Endodermal cell (in vitro differentiated cells): Measurements from ENCODE around the gene SIGLEC14. TPM values are rescaled to one million over a fixed set of nuclear protein-coding genes. Genes with fewer than 3 reads are reported as not detected.
"Not testable (repeated sequence)": the region's sequence is repeated elsewhere in the genome, so short reads cannot be mapped to it uniquely, and the experiment has no call there.

Source experiments
- DNase-seq: peaks from one replicate; pipeline ENCODE4 v3.0.0-alpha.2; 2017
- H3K27ac ChIP-seq: 2 replicates; pipeline ENCODE4 v1.5.1; 2013; ENCODE audit warnings: mild to moderate bottlenecking, low read depth, low read length, moderate library complexity
- H3K27me3 ChIP-seq: 2 replicates; pipeline ENCODE4 v1.6.1; 2013; ENCODE audit warnings: mild to moderate bottlenecking, low read length, moderate library complexity; ENCODE audit not compliant: insufficient read depth, control insufficient read depth, poor library complexity, severe bottlenecking
- H3K36me3 ChIP-seq: 2 replicates; pipeline ENCODE4 v1.7.0; 2013; ENCODE audit warnings: mild to moderate bottlenecking, low read length, moderate library complexity; ENCODE audit not compliant: control insufficient read depth, insufficient read depth
- H3K4me1 ChIP-seq: one replicate; pipeline ENCODE4 v1.7.0; 2013; ENCODE audit warnings: low read length; ENCODE audit not compliant: control insufficient read depth, insufficient read depth
- H3K4me3 ChIP-seq: 2 replicates; pipeline ENCODE4 v1.5.1; 2013; ENCODE audit warnings: mild to moderate bottlenecking, low read length, moderate library complexity
- H3K9ac ChIP-seq: 2 replicates; pipeline ENCODE4 v1.6.1; 2013; ENCODE audit warnings: mild to moderate bottlenecking, low read length, moderate library complexity; ENCODE audit not compliant: poor library complexity, severe bottlenecking; ENCODE audit errors: extremely low read depth
- H3K9me3 ChIP-seq: 2 replicates; pipeline ENCODE4 v1.6.1; 2013; ENCODE audit warnings: mild to moderate bottlenecking, low read length, moderate library complexity; ENCODE audit not compliant: control insufficient read depth
- H3K27ac Mint-ChIP-seq: 2 replicates; pipeline ENCODE4 v1.8.0; 2020; ENCODE audit warnings: mixed read lengths
- H3K27me3 Mint-ChIP-seq: 2 replicates; pipeline ENCODE4 v1.8.0; 2021; ENCODE audit warnings: mild to moderate bottlenecking, mixed read lengths; ENCODE audit not compliant: insufficient read depth
- H3K36me3 Mint-ChIP-seq: 2 replicates; pipeline ENCODE4 v1.8.0; 2020; ENCODE audit warnings: low read depth, mixed read lengths
- H3K4me1 Mint-ChIP-seq: 2 replicates; pipeline ENCODE4 v1.8.0; 2020; ENCODE audit warnings: mixed read lengths
- H3K4me3 Mint-ChIP-seq: 2 replicates; pipeline ENCODE4 v1.8.0; 2020; ENCODE audit warnings: mild to moderate bottlenecking, moderate library complexity, mixed read lengths
- H3K9me3 Mint-ChIP-seq: 2 replicates; pipeline ENCODE4 v1.8.0; 2020; ENCODE audit warnings: mild to moderate bottlenecking, mixed read lengths
- WGBS, 2 experiments: methylation state at CpG; one replicate each; pipeline versions ENCODE4 v1.1.5 to v1.1.7; 2013; ENCODE audit warnings: missing lambda C conversion rate in 2 of 2, mixed read lengths in 1 of 2; ENCODE audit not compliant: insufficient coverage in 1 of 2, insufficient read length in 1 of 2; 5-methylcytosine and 5-hydroxymethylcytosine counted together
- total RNA-seq, 2 donors: library from RNA; stranded (reverse); fragmentation: NEBNext Ultra II Directional in 1 of 2; extraction: Animal tissue kit (Norgen Biotek cat#: 25700) in 1 of 2; gene quantifications; 2 replicates in 1 of 2; 3 replicates in 1 of 2; pipeline ENCODE4 v1.2.1, GENCODE V29; 2021
- TF ChIP-seq, protein P1 (sequence below): fragments of 200-600 bp; sonication (generic); conservative IDR thresholded peaks from 2 replicates; pipeline ENCODE4 v1.5.0; 2021; ENCODE audit warnings: antibody characterized with exemption, mild to moderate bottlenecking

Gene SIGLEC14
- total RNA-seq, 2 donors from 2014 or later: not detected

- Histone ChIP-seq H3K27me3 (no peaks in the 10 kb centered on the region), H3K4me1 (peaks cover 2% of the 10 kb centered on the region), H3K36me3 (no peaks in the 10 kb centered on the region), H3K9me3 (peaks cover 16% of the 10 kb centered on the region), H3K4me3 (no peak overlapping the region), H3K27ac (no peak overlapping the region), H3K9ac (no peak overlapping the region)
- Mint-ChIP-seq H3K9me3 (peaks cover 24% of the 10 kb centered on the region), H3K27me3 (peaks cover 20% of the 10 kb centered on the region), H3K27ac (no peak overlapping the region), H3K4me1 (no peaks in the 10 kb centered on the region), H3K4me3 (no peak overlapping the region), H3K36me3 (no peaks in the 10 kb centered on the region)
- 100% methylated on average over 1 of the region's 1 CpG for WGBS, 2 experiments
- DNase-seq: no peak
- TF ChIP-seq, protein P1, sequence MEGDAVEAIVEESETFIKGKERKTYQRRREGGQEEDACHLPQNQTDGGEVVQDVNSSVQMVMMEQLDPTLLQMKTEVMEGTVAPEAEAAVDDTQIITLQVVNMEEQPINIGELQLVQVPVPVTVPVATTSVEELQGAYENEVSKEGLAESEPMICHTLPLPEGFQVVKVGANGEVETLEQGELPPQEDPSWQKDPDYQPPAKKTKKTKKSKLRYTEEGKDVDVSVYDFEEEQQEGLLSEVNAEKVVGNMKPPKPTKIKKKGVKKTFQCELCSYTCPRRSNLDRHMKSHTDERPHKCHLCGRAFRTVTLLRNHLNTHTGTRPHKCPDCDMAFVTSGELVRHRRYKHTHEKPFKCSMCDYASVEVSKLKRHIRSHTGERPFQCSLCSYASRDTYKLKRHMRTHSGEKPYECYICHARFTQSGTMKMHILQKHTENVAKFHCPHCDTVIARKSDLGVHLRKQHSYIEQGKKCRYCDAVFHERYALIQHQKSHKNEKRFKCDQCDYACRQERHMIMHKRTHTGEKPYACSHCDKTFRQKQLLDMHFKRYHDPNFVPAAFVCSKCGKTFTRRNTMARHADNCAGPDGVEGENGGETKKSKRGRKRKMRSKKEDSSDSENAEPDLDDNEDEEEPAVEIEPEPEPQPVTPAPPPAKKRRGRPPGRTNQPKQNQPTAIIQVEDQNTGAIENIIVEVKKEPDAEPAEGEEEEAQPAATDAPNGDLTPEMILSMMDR: no peak
Observed at GRCh38 chr19:51680474-51680873, 33.8 kb upstream of the SIGLEC14 start.

GRCh38 chr19:51676566-51677083 is 30.0 kb upstream of the SIGLEC14 start:
- Mint-ChIP-seq H3K27ac (no peak overlapping the region), H3K4me3 (no peak overlapping the region), H3K36me3 (no peaks in the 10 kb centered on the region), H3K27me3 (peaks cover 27% of the 10 kb centered on the region), H3K4me1 (no peaks in the 10 kb centered on the region), H3K9me3 (peaks cover 10% of the 10 kb centered on the region)
- H3K27me3 ChIP-seq: no peaks in the 10 kb centered on the region
- whole genome bisulfite sequencing, 2 experiments: 88 to 100% methylated on average over 5 to 11 of the region's 11 CpGs
- H3K9ac ChIP-seq: no peak overlapping the region
- no peaks in the 10 kb centered on the region for H3K9me3 ChIP-seq
- H3K4me3 ChIP-seq: no peak overlapping the region
- H3K36me3 ChIP-seq: no peaks in the 10 kb centered on the region
- peaks cover 2% of the 10 kb centered on the region for H3K4me1 ChIP-seq
- TF ChIP-seq, protein P1: no peak
- DNase-seq: no peak
- H3K27ac ChIP-seq: no peak overlapping the region

DNA sequence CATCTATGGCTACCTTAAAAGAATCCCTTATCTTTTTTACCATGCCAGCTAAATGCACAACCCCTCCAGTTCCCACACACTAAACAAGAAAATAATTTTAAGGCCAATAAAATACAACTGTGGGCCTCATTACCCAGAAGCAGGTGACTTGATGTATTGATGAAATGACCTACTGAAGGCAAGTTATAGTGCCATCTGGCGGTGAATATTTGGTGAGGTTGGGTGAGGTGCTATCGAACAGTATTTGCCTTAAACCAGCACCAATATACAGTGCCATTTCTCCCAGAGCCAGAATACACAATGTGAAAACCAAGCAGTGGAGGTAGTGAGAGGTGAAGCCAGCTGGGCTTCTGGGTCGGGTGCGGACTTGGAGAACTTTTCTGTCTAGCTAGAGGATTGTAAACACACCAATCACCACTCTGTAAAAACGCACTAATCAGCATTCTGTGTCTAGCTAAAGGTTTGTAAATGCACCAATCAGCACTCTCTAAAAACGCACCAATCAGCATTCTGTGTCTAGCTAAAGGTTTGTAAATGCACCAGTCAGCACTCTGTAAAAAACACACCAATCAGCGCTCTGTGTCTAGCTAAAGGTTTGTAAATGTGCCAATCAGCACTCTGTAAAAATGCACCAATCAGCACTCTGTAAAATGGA is 29.4 kb upstream of the SIGLEC14 start:
- H3K4me3 Mint-ChIP-seq, H3K36me3 ChIP-seq, H3K9ac ChIP-seq, H3K4me1 Mint-ChIP-seq, H3K4me1 ChIP-seq, H3K4me3 ChIP-seq, H3K27me3 ChIP-seq, H3K27ac ChIP-seq, H3K27ac Mint-ChIP-seq, H3K9me3 Mint-ChIP-seq, H3K36me3 Mint-ChIP-seq, H3K9me3 ChIP-seq: not testable (repeated sequence)
- DNase-seq: peak; percentile 60
- WGBS, 2 experiments: 70 to 72% methylated on average over 5 to 6 of the region's 7 CpGs
- peaks cover 29% of the 10 kb centered on the region for H3K27me3 Mint-ChIP-seq
- TF ChIP-seq, protein P1: peak; percentile 73
